Hematopoietic multipotent progenitor cell treated with erythropoietin and hydrocortisone succinate and interleukin-3 and kit ligand, for 8 days (in vitro differentiated cells): Measurements from ENCODE around the gene CNTN4.
"Not testable (repeated sequence)": the region's sequence is repeated elsewhere in the genome, so short reads cannot be mapped to it uniquely, and the experiment has no call there.

Source experiments
- DNase-seq: peaks from one replicate; pipeline ENCODE4 v3.0.0-alpha.2; 2015

Gene CNTN4

DNA sequence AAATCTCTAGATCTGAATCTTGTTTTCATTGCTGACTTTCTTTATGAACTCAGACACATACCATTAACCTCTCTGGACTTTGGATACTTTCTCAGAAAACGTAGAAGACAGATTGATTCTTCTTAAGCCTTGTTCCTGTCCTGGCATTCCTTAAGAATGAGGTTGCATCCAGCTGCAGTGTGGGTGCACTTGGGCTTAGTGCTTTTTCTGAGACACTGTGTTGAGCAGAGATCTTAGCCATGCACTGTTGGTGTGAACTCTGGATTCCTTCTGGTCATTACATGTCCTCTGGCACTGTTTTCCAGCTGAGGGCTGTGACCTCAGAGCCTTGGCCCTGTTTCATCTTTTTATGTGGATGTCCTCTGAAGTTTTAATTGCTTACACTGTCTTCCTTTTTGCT, 428.3 kb downstream of the CNTN4 start:
- DNase-seq, result no peak

DNA sequence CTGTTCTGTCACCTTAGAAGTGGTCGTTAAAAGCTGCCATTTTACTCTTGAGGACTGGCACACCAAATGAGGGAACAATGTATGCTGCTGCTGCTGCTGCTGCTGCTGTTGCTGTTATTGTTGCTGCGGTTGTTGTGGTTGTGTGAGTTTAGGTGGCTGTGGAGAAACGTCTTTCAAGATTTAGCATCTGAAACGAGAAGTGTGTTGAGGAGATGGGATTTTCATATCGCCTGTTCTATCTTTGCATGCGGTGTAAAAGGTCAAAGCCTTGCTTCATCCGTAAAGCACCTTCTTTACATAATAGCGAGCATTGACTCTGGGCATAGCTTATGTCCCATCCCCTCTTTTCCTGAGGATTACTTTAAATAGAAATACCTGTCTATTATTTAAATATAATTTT, 428.7 kb downstream of the CNTN4 start:
- not testable (repeated sequence) for DNase-seq

DNA sequence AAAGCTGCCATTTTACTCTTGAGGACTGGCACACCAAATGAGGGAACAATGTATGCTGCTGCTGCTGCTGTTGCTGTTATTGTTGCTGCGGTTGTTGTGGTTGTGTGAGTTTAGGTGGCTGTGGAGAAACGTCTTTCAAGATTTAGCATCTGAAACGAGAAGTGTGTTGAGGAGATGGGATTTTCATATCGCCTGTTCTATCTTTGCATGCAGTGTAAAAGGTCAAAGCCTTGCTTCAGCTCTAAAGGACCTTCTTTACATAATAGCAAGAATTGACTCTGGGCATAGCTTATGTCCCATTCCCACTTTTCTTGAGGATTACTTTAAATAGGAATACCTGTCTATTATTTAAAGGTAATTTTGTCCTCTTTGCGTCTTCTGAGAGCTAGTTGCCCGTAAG, 436.1 kb downstream of the CNTN4 start:
- DNase-seq, result not testable (repeated sequence)

DNA sequence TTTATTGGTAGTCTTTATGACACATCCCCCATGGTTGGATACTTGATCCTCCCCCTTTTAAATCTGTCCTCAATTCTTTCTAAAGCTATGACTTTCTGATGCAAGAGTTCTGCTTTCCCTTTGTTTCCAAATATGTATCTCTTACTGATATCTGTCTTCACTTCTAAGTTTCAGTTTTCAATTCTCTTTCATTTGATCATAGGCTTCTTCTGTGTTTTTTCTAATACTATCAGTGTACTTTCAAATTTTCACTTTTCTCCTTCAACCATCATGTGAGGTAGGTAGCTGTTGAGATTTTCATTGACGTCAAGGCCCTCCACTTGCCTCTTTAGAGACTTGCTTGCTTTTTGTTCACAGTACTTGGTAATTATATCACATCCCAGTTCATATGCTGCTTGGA, 436.5 kb downstream of the CNTN4 start:
- DNase-seq, result no peak

- no peak for DNase-seq
Observed at GRCh38 chr3:2536575-2536974, 437.9 kb downstream of the CNTN4 start.

- no peak for DNase-seq
Observed at GRCh38 chr3:2540115-2540514, 441.4 kb downstream of the CNTN4 start.

DNA sequence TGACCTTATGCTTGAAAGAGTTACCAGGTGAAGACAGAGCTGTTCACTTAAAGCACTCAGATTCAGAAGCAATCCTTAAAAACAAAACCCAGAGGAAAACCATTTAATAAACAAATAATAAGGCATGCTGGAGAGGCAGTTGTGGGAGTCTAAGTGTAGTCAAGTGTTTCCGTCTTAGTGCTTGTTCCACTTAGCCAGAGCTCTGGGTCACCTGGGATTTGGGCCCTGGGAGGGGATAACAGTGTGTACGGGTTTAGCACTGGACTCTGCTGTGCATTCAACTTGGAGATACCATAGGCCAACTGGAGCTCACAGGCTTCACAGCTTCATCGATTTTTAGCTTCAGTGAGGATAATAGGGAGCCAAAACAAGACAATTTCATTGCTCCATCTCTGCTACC, 444.6 kb downstream of the CNTN4 start:
- DNase-seq, result no peak

- DNase-seq, result no peak
Observed at GRCh38 chr3:2544212-2544611, 445.5 kb downstream of the CNTN4 start.

- no peak for DNase-seq
Observed at GRCh38 chr3:2544718-2545117, 446.1 kb downstream of the CNTN4 start.

DNA sequence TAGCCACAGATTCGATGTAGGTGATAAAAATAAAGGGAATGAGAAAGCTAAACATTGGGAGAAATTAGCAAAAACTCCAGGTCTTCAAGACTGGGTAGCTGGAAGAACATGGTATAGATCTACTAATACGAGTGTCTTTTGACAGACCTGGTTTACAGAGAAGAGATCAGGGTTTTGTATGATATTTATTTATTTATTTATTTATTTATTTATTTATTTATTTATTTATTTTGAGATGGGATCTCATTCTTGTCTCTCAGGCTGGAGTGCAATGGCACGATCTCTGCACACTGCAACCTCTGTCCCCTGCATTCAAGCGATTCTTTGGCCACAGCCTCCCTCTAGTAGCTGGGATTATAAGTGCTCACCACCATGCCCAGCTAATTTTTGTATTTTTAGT, 448.4 kb downstream of the CNTN4 start:
- DNase-seq, result no peak

DNA sequence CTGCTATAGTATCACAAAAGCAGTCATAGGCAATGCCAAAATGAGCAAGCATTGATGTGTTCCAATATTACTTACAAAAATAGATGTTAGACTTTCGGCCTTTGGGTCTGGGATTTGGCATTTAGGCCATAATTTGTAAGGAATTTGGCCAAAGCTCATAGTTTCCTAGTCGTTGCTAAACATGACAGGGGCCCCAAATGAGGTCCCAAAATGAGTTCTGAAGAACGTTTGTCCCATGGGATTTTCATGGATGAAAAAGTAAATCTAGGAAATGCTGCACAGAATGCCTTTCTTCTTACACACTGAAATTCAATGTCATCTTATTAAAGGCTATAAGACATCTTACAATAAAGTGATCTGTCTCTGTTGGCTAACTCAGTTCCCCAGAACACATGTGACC, 456.0 kb downstream of the CNTN4 start:
- DNase-seq, result no peak

DNA sequence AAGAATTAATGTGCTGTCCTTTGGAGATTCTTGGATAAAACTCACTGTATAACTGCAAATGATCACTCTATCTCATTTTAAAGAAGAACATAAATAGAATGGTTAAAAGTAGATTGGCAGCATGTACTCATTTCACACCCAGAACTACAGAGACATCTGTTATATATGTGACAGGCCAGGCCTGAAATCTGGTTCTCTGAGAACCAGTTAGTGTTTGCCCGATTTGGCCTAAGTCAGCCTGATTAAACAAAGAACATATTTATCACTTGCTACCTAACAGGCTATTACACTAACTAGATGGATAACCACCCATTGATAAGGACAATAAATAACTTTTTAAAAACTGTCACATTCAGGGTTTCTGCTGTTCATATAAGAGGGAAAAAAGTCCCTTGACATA, 460.1 kb downstream of the CNTN4 start:
- DNase-seq, result no peak

GRCh38 chr3:2567451-2567850, 468.8 kb downstream of the CNTN4 start:
- no peak for DNase-seq

- DNase-seq, result no peak
Observed at GRCh38 chr3:2568156-2568555, 469.5 kb downstream of the CNTN4 start.

DNA sequence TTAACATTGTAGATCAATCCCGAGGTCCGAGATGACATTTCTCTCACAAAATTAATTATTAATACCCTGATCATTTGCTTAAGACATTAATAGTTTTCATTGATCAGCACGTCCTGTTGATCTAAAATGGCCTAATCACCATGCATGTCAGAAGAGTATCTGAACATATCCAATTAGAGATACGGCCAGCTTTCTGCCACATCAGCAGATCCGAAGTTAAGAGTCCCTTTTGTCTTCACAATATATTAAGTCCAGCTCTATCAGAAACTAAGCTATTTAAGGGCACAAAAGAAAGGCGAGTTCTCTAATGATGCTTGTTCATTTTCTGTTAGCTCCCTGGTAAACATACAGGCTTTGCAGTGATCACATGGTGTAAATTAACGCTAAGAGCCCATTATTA, 470.3 kb downstream of the CNTN4 start:
- DNase-seq, result no peak

- DNase-seq, result no peak
Observed at GRCh38 chr3:2577571-2577970, 478.9 kb downstream of the CNTN4 start.

GRCh38 chr3:2578560-2578959, 479.9 kb downstream of the CNTN4 start:
- DNase-seq, result no peak

GRCh38 chr3:2579206-2579605, 480.5 kb downstream of the CNTN4 start:
- DNase-seq, result no peak

DNA sequence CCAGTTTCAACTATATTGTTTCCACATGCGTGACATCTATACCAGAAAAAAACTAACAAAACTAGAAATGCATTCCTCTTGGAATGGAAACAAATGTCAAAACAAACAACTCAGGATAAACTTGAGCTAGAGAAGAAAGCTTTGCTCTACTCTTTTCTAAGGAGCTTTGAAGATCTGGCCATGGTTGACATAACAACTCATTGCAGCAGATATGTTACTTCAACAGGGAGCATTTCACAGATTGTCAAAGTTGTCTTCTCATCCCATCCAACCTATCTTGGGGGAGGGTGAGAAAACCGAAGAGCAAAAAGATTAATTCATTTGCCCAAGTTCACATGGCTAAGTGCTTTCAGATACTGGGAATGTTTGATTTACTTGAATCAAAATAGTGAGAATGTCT, 484.4 kb downstream of the CNTN4 start:
- no peak for DNase-seq

GRCh38 chr3:2589336-2589969, 490.8 kb downstream of the CNTN4 start:
- DNase-seq, result no peak

DNA sequence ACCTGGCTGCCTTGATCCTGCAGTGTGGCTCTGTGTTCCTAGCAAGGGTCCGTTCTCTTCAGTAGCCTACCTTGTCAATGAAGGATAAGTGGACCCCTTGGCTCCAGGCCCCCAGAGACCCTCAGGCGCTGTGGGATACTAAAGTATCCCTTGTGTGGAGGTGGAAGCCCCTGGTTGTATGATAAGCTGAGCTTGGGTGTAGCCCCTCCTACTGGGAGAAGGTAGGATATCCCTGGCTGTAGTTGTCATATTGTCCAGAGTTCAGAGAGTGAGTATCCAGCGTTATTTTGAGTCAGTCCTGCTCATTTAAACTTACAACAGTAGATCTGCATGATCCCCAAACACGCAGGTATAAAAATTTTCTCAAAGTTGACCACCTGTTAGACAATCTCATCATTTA, 496.8 kb downstream of the CNTN4 start:
- no peak for DNase-seq

DNA sequence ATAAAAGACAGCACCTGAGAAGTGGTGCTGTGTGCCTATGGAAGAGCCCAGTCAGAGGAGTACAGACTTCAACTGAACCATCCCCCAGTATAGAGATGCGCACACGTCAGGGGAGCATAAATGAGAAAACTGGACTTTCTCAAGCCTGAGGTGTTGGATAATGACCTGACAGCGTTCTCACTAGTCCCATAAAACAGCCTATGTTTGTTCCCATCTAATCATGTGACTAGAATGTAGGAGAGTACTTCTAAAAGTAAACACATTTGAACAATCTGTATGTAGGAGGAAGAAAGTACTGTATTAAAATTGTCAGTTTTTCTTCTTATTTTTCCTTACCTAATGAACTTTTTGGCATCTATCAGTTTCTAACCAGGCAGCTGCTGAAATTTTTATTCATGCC, 498.9 kb downstream of the CNTN4 start:
- no peak for DNase-seq

DNA sequence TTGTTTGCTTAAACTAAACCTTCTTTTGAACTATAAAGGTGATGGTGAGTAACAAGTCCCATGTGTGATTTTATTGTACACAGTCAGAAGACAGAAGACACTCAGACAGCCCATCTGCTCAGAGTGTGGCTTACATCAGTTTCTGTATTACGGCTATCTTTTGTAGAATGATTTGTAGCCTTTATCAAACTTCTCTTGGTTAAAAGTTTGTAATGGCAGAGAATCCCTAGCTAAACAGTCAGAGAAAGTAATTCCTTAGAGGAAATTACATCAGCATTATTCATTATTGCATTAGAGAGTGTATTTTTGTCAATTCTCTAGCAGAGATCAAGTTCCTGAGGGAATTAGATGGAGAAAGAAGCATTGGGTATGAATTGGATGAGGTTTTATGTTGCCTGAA, 500.8 kb downstream of the CNTN4 start:
- no peak for DNase-seq

GRCh38 chr3:2603692-2604289, 505.1 kb downstream of the CNTN4 start:
- DNase-seq, result no peak

- DNase-seq, result no peak
Observed at GRCh38 chr3:2614578-2614977, 515.9 kb downstream of the CNTN4 start.
